ENCODE measurements around the gene FANK1.

GRCh38 chr10:126036515-126036914 lies 140.2 kb downstream of the FANK1 start:
- TF ChIP-seq REST (IDR thresholded peaks at IDR 0.05) (no peak), CTCF (IDR thresholded peaks at IDR 0.05) (no peak), MAZ (IDR thresholded peaks at IDR 0.05; ENCODE audit: borderline replicate concordance, low read depth, low read length) (no peak), EP300 (IDR thresholded peaks at IDR 0.05) (no peak), NPAS2 (CRISPR knock-in tag; IDR thresholded peaks at IDR 0.05; ENCODE audit: borderline replicate concordance) (no peak), RCOR1 (IDR thresholded peaks at IDR 0.05; ENCODE audit: low read depth, low read length) (no peak), CEBPB (IDR thresholded peaks at IDR 0.05) (no peak), MAX (IDR thresholded peaks at IDR 0.05) (no peak), HDAC2 (IDR thresholded peaks at IDR 0.05) (no peak), POLR2A (IDR thresholded peaks at IDR 0.05; ENCODE audit: low read length) (no peak), MYC (IDR thresholded peaks at IDR 0.05; ENCODE audit: borderline replicate concordance, low read length) (no peak)
